OCI-LY7 (cell line): Measurements from ENCODE around the gene MPPED2.

Experiments used
- CTCF ChIP-seq: fragments of 200-600 bp; sonication (generic); conservative IDR thresholded peaks from 2 replicates; pipeline ENCODE4 v1.5.1; 2014; ENCODE audit warnings: mild to moderate bottlenecking, antibody characterized with exemption, low read length, moderate library complexity, mixed read lengths
- EZH2phosphoT487 ChIP-seq: fragments of 200-600 bp; sonication (generic); IDR thresholded peaks from 2 replicates; pipeline ENCODE4 v1.6.1; 2018; ENCODE audit warnings: low read depth, borderline replicate concordance, mild to moderate bottlenecking, mixed run types, antibody characterized with exemption, low read length, moderate library complexity, mixed read lengths

GRCh38 chr11:30451167-30451566 is 135.0 kb downstream of the MPPED2 start:
- TF ChIP-seq CTCF (no peak), EZH2phosphoT487 (no peak)
